ENCODE results near the gene TANGO6.
"Not testable (repeated sequence)": the region's sequence is repeated elsewhere in the genome, so short reads cannot be mapped to it uniquely, and the experiment has no call there.

TANGO6 gene

DNA sequence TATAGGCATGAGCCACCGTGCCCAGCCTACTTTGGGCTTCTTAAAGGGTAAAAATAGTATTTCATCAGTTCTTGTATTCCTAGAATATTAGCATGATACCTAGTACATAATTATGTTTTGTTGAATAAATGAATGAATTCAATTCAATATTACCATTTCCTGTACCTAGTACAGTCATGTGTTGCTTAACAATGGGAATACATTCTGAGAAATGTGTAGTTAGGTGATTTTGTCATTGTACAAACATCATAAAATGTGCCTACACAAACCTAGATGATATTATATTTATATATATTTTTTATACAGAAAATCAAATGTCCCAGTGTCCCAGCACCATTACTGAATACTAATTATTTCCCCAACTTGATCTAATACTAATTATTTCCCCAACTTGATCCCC is 176.5 kb downstream of the TANGO6 start:
- no peak for DNase-seq

DNA sequence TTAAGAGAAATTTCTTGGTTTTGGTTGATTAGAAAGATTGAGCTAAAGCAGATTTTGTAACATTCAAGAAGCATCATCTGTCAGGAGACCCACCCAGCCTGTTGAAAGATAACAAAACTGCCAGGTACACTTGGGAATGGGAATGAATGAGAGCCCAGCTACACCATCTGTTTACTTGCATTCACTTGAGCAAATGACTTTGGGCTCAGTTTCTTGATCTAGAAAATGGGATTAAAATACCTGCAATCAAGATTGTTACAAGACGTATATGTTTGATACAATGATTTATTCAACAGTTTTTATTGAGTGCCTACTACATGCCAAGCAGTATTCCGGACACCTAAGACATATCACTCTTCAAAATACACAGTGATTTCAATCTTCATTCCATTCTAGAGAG is 185.8 kb downstream of the TANGO6 start:
- no peak for DNase-seq

DNA sequence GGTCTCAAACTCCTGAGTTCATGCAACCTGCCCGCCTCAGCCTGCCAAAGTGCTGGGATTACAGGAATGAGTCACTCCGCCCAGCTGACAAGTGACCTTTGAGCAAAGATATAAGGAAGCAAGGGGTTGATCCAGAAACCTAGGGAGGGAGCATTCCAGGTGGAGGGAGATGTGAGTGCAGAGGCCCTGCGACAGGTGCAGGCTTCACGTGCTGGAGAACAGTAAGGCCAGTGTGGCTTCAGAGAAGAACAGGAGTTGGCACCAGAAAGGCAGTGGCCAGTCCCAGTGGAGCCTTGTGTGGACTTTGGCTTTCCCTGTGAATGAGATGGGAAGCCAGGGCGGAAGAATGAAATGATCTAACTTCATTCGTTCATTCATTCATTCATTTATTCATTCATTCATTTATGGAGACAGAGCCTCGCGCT is 188.6 kb downstream of the TANGO6 start:
- DNase-seq: no peak

DNA sequence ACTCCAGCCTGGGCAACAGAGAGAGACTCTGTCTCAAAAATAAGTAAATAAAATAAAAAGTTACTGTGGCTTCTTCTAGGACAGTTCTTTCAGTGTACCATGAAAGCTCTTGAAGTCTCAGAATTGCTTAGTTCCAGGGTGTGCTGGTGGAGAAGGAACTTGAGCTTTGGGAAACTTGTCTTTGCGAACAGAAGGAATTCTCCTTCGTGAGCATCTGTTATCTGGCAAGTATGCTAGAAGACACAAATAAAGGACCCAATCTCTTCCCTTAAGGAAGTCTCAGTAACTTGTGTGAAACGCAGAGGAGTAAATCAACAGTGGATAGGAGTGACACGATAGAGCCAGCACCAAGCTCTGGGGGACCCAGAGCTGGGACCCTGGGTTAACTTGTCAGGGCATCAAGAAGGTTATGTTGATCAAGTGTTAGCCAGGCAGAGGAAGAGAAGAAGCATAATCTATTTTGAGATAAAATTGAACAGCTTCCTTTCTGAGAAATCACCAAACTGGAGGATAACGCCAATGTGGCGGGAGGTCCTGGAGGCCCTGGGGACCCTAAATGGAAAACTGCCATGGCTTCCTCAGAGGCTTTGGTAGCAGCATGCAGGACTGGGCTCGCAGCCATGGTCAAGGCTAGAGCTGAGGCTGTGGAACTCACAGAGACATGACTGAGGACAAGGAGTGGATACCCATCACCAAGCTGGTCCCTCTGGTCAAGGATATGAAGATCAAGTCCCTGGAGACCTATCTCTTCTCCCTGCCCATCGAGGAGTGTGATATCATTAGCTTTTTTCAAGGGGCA is 190.0 kb downstream of the TANGO6 start:
- no peak for DNase-seq

DNA sequence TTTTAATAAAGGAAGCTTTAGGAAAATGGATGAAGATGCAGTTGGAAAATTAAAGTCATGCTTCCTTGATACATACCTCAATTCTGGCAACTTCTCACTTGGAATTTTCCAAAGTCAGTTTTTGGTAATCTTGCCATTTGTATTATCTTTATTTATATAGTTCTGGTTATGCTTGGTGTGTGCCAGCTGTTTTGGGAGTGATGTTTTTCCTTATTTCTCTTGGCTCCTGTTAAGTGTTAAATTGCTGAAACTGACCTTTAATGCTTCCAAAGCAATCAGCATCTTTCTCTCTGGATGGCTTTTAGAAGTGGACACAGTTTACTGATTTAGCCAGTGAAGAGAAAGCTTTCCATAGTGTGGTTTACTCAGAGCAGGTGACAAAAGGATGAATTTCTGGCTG is 192.0 kb downstream of the TANGO6 start:
- no peak for DNase-seq

DNA sequence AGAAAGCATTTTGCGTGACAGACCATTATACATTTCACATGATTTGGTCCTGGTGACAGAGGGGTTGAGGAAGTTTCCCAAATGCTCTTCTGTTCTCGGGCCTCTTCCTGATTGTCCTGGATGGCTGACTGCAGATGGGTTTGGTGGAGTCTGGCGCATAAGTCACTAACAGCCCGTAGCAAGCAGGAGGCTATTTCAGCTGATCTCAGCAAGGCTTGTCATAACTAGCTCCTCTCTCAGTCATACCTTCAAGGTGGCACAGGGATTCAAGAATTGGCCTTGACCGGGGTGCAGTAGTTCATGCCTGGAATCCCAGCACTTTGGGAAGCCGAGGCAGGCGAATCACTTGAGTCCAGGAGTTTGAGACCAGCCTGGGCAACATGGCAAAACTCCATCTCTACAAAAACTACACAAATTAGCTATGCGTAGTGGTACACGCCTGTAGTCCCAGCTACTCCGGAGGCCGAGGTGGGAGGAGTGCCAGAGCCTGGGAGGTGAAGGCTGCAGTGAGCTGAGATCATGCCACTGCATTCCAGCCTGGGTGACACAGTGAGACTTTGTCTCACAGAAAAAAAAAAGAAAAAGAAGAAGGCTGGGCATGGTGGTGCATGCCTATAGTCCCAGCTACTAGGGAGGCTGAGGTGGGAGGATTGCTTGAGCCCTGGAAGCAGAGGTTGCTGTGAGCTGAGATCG is 193.2 kb downstream of the TANGO6 start:
- no peak for DNase-seq

DNA sequence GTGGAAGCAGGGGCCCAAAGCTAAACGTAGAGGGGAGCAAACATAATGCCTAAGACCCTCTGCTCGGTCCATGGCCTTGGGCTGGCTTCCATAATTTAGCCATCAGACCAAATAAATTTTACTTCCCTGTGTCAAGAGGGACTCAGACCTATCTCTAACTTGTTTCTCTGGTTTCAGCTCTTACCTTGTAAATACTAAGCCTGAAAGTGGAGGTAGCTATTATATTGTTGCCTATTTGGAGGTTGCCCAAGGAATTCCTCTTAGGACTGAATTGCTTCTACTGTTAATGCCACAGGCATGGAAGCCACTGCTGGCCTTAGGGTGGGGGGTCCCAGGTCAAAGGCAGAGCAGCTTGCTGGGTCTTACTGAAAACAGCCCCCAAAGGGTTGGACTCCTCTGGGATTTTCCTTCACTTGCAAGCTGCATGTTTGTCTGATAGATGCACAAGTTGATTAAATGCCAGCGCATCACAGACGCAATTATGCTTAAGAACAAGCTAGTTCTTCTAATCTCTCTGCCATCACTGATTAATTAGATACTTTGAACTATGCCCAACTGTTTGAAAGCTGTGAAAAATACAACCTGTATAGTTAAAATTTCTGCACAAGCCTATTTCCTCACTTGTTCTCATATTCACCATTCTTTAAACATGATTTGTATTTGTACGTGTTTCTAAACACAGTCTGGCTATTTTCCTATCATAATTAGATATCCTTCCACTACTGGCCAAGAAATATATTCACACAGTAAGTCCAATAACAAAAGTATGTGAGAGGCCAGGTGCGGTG is 194.2 kb downstream of the TANGO6 start:
- DNase-seq: no peak

DNA sequence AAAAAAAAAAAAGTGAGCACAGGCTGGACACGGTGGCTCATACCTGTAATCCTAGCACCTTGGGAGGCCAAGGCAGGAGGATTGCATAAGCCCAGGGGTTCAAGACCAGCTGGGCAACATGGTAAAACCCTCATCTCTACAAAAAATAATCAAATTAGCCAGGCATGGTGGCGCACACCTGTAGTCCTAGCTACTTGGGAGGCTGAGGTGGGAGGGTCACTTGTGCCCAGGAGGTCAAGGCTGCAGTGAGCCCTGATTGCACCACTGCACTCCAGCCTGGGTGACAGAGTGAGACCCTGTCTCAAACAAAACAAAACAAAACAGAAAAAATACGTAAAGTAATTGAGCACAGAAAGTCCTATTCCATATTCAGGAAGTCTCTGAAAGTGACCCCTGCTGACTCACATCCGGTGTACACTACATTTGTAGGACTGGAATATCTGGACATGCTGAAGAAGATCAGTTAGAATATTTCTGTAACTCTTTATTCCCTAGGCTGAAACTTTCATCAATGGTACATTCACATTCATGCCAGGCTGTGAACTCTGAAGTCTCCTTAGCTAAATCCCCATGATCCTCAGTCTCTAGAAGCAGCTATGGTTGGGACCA is 196.1 kb downstream of the TANGO6 start:
- no peak for DNase-seq

DNA sequence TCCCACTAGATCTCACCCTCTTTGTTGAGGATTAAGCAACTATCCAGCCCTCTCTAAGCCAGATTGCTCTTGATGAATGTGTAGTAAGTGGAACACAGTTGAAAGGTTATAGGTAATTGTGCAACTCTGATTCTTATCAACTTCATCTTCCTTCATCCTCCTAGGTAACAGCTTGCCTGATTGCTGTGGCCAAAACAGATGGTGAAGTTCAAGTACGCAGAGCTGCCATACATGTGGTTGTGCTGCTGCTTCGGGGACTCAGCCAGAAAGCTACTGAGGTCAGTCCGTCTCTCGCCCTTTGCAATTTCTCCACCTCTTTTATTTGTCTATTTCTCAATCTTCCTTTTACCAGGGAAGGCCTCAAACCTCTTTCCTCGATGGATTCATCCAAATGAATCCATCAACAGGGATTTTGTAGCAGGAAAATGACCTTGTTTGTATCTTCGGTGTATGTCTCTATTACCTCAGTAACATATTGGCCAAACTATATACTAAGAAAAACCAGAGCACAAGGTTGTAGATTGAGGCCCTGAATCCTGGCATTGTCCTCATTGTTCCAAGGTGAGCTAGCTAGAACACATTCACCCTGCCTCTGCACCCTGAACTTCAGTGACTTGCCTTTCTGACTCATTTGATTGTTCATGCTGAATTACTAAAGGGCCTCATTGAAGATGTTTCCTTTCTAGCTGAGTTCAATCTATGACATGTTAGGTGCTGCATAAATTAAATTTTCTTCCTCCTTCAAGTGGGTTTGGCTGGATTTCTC is 197.0 kb downstream of the TANGO6 start:
- no peak for DNase-seq

DNA sequence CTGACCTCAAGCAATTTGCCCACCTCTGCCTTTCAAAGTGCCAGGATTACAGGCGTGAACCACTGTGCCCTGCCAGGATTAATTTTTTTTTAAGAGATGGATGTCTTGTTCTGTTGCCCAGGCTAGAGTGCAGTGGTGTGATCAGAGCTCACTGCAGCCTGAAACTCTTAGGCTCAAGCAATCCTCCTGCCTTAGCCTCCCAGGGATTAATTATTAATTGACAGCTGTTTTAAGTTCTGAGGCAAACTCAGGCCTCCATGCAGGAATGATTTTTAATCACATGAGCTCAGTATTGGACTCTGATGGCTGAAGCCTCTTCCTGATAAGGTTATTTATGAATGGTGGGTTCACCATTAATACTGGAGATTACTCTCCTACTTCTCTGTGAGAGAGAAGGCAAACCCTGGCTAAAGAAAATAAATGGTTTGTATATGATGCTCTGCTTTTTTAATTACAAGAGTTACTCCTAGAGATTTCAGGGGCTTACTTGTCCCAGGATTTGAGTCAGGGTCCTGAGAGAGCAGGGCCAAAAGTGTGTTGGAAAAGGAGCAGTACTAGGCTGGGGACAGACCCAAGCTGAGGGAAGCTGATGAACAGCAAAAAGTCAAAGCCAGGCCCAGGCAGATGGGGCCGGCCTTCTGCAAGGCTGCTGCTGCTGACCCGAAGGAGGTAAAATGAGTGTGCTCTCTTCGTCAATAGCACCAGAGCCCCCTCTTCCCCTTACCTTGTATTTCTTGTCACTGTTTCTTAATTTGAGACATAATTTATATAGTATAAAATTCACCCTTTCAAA is 205.2 kb downstream of the TANGO6 start:
- no peak for DNase-seq

DNA sequence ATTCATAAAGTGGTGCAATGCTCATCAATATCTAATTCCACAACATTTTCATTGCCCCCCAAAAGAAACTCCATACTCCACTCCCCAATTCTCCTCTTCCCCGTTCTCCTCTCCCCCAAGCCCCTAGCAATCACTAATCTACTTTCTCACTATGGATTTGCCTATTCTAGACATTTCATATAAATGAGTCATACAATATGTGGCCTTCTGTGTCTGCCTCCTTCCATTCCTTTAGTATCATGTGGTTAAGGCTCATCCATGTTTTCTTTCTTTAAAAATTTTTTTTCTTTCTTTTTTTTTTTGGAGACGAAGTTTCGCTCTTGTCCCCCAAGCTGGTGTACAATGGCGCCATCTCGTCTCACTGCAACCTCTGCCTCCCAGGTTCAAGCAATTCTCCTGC is 205.8 kb downstream of the TANGO6 start:
- DNase-seq: no peak

DNA sequence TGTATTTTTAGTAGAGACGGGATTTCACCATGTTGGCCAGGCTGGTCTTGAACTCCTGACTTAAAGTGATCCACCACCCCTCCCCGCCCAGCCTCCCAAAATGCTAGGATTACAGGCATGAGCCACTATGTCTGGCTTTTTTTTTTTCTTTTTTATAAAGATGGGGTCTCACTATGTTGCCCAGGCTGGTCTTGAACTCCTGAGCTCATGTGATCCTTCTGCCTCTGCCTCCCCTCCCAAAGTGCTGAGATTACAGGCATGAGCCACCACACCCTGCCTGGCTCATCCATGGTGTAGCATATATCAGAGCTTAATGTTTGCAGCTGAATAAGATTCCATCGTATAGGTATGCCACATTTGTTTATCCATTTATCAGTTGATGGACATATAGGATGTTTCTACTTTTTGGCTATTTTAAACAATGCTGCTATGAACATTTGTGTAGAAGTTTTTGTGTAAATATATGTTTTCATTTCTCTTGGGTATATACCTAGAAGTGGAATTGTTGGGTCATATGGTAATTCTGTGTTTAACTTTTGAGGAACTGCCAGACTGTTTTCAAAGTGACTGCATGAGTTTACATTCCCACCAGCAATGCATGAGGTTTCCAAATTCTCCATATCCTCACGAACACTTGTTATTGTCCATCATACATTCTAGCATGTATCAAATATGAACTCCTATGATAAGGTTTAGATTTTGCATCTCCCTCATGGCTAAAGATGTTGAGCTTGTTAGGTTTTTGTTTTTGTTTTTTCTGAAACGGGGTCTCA is 206.5 kb downstream of the TANGO6 start:
- DNase-seq: no peak

DNA sequence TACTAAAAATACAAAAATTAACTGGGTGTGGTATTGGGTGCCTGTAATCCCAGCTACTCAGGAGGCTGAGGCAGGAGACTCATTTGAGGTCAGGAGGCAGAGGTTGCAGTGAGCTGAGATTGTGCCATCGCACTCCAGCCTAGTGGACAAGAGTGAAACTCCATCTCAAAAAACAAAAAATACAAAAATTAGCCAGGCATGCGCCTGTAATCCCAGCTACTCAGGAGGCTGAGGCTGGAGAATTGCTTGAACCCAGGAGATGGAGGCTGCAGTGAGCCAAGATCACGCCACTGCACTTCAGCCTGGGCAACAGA is 208.1 kb downstream of the TANGO6 start:
- not testable (repeated sequence) for DNase-seq

DNA sequence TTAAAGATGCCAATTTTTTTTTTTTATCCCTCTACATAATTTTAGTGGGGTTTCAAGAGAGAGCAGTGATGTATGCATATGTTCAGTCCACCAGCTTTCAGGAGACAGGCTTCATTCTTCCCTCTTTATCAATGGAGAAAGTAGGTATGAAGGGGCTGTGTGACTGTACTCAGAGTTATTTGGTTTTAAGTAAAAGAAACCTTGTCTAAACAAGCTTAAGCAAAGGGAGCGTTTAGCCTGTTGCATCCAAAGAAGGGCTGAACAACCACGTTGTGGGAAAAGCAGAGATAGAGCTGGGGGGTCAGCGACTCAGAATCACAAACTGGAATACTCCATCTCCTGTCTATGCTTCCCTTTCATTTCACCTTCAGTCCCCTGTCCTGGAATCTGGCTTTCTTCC is 211.7 kb downstream of the TANGO6 start:
- DNase-seq: no peak

DNA sequence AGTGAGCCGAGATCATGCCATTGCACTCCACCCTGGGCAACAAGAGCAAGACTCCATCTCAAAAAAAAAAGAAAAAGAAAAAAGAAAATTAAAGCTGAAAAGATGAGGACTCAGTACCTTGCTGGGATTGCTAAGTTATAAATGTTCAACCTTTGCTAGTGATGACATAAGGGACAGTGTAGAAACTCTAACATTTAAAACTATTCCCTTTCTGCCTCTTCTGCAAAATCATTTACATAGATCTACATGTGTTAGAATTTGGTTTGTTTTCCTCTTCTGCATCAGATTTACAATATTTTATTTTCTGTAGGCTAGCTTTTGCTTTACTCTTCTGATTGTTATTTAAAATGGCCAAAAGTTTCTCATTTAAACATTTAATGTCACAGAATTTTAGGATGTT is 212.6 kb downstream of the TANGO6 start:
- no peak for DNase-seq

DNA sequence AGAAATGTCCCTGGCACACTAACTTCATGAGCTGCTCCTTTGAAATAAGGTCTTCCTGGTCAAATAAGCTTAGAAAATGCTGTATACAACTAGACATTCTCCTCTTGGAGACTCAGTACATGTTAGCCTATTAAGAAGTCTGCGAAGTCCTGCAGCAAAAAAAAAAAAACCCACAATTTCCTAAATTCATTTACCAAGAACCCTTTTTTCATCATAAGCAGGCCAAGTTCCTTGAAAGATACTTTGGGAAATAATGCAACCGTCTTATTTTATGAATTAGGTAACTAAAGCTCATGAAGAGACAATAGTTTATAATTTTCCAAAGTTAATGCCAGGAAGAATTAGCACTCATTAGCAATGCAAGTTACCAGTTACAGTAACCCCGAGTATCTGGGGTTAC is 213.1 kb downstream of the TANGO6 start:
- no peak for DNase-seq

DNA sequence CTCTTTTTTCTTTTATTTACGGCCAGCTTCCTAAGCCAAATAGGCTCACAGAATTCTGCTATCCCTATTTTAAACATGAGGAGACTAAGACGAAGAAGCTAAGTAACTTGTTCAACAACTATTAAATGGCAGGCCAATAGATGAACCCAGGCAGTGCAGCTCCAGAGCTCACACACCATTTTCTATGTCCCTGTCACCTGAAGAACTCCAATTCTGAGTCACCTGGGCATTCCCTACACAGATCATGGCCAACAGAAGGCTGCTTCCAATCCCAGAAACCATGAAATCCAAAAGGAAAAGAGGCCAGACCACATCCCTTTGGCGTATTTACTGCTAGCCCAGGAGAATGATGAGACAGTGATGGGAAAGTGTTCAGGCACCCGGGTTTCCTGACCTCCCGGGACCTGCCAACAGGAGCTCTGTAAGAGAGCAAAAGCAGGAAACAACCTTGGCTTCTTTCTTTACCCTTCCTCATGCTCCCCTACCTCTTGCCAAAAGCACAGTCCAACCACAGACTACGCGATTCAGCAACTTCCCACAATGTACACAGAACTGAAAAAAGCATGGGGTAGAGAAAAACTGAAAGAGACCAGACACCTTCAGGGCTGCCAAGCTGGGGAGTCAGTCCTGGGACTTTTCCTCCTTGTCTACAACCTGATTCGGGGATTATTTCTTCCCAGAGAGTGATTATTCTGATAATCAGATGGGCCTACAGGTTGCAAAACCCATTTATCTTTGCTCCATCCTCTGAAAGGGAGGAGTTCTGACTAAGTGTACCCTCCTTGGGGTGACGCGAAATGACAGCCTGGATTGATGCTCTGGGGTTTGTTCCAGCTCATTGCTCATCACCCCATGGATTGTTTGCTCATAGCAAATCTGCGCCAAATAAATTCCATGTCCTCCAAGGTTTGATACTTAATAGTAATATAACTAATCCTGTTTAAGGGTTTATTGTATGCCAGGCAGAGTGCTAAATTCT is 214.4 kb downstream of the TANGO6 start:
- DNase-seq: no peak

DNA sequence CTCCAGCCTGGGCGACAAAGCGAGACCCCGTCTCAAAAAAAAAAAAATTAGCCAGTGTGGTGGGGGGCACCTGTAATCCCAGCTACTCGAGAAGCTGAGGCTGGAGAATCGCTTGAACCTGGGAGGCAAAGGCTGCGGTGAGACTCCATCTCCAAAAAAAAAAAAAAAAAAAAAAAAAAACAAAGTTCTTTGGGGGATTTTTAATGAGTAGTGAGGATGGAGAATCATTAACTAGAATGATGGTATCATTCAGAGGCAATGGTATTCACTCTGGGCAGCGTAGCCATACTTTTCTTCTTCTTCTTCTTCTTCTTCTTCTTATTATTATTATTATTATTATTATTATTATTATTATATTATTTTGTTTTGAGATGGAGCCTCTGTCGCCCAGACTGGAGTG is 220.2 kb downstream of the TANGO6 start:
- DNase-seq: not testable (repeated sequence)

DNA sequence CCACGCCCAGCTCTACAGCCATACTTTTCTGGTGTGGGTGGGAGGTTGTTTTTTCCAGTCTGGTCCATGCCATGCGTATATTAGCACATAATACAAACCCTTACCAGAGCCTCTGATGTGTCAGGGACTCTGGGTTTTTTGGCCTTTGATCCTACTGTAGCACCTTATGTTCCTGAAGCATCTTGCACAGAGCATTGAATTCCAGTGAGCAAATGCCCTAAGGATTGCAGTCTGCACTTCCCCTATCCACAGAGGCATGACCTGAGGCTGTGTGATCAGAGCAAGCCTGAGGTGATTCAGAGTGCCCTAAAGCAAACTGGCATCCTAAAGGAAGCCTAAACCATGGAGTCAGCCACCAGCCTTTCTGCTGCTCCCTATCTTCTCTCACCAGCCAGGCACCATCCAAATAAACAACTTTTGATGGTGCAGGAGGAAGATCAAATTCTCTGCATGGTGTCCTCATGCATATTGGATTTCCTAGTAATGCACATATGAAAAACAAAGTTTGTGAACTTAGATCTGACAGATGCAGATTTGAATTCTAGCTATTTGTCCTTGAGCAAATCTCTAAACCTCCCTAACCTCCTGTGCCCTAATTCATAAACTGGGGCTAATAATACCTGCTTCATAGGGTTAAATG is 220.9 kb downstream of the TANGO6 start:
- no peak for DNase-seq
